HL-60 (cell line): ENCODE results near the gene MIB1.

Source experiments
- DNase-seq, 2 experiments: peaks; one replicate each; pipeline ENCODE4 v3.0.0-alpha.2; 2010 to 2020; ENCODE audit warnings: low read depth in 1 of 2, low spot score in 1 of 2
- H3K27ac ChIP-seq: fragments of 250-450 bp; sonication (Bioruptor Pico); replicated peaks from 2 replicates; pipeline ENCODE4 v1.5.1; 2020; ENCODE audit warnings: mild to moderate bottlenecking, moderate library complexity
- H3K27me3 ChIP-seq: fragments of 250-450 bp; sonication (Bioruptor Pico); 2 replicates; pipeline ENCODE4 v1.5.1; 2021; ENCODE audit warnings: mild to moderate bottlenecking, moderate library complexity; ENCODE audit not compliant: insufficient read depth, poor library complexity, severe bottlenecking
- H3K4me3 ChIP-seq: replicated peaks from 2 replicates; pipeline ENCODE4 v1.5.1; 2011; ENCODE audit warnings: mild to moderate bottlenecking, control low read depth, low read length; ENCODE audit not compliant: insufficient read depth
- GABPA ChIP-seq: IDR thresholded peaks from 2 replicates; pipeline ENCODE4 v1.6.1; 2012; ENCODE audit warnings: low read depth
- POLR2AphosphoS5 ChIP-seq: IDR thresholded peaks from 2 replicates; pipeline ENCODE4 v1.6.1; 2012; ENCODE audit warnings: low read depth
- SPI1 ChIP-seq: IDR thresholded peaks from 2 replicates; pipeline ENCODE4 v1.6.1; 2012; ENCODE audit warnings: low read depth, mild to moderate bottlenecking, borderline replicate concordance
- TF ChIP-seq, protein P1 (sequence below): IDR thresholded peaks from 2 replicates; pipeline ENCODE4 v1.6.1; 2012; ENCODE audit warnings: low read depth; ENCODE audit not compliant: insufficient replicate concordance
- TF ChIP-seq, protein P2 (sequence below): IDR thresholded peaks from one replicate; pipeline ENCODE4 v1.5.1; 2011; ENCODE audit warnings: low read length, control low read depth, inconsistent platforms; ENCODE audit not compliant: insufficient read depth

The MIB1 gene

DNA sequence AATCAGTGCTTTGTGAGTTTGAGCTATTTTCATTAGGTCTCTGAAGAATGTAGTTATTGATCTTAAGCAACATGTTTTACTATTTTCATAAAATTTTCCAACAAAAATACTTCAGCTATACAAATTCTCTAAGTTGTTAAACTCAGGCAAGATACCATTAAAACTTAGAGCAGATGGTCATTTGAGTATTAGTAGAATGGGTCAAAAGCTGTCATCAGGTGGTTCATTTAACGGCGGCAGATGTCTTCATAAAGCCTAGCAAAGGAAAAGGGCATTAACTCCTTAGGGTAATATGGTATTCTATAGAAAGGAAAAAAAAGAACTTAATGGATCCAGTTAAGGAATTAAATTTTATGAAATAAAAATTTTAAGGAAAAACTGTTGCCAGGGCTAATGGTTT is 19.2 kb downstream of the MIB1 start:
- DNase-seq, result no peak
- H3K4me3 ChIP-seq, result no peak overlapping the region
- H3K27me3 ChIP-seq, result no peaks in the 10 kb centered on the region

GRCh38 chr18:21760321-21760720 is 19.7 kb downstream of the MIB1 start:
- no peaks in the 10 kb centered on the region for H3K27me3 ChIP-seq
- no peak overlapping the region for H3K27ac ChIP-seq
- DNase-seq, result no peak
- TF ChIP-seq, protein P1, sequence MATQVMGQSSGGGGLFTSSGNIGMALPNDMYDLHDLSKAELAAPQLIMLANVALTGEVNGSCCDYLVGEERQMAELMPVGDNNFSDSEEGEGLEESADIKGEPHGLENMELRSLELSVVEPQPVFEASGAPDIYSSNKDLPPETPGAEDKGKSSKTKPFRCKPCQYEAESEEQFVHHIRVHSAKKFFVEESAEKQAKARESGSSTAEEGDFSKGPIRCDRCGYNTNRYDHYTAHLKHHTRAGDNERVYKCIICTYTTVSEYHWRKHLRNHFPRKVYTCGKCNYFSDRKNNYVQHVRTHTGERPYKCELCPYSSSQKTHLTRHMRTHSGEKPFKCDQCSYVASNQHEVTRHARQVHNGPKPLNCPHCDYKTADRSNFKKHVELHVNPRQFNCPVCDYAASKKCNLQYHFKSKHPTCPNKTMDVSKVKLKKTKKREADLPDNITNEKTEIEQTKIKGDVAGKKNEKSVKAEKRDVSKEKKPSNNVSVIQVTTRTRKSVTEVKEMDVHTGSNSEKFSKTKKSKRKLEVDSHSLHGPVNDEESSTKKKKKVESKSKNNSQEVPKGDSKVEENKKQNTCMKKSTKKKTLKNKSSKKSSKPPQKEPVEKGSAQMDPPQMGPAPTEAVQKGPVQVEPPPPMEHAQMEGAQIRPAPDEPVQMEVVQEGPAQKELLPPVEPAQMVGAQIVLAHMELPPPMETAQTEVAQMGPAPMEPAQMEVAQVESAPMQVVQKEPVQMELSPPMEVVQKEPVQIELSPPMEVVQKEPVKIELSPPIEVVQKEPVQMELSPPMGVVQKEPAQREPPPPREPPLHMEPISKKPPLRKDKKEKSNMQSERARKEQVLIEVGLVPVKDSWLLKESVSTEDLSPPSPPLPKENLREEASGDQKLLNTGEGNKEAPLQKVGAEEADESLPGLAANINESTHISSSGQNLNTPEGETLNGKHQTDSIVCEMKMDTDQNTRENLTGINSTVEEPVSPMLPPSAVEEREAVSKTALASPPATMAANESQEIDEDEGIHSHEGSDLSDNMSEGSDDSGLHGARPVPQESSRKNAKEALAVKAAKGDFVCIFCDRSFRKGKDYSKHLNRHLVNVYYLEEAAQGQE, result no peak
- no peak for TF ChIP-seq SPI1
- no peak for TF ChIP-seq GABPA
- no peak for TF ChIP-seq POLR2AphosphoS5
- TF ChIP-seq, protein P2, sequence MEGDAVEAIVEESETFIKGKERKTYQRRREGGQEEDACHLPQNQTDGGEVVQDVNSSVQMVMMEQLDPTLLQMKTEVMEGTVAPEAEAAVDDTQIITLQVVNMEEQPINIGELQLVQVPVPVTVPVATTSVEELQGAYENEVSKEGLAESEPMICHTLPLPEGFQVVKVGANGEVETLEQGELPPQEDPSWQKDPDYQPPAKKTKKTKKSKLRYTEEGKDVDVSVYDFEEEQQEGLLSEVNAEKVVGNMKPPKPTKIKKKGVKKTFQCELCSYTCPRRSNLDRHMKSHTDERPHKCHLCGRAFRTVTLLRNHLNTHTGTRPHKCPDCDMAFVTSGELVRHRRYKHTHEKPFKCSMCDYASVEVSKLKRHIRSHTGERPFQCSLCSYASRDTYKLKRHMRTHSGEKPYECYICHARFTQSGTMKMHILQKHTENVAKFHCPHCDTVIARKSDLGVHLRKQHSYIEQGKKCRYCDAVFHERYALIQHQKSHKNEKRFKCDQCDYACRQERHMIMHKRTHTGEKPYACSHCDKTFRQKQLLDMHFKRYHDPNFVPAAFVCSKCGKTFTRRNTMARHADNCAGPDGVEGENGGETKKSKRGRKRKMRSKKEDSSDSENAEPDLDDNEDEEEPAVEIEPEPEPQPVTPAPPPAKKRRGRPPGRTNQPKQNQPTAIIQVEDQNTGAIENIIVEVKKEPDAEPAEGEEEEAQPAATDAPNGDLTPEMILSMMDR, result no peak
- no peak overlapping the region for H3K4me3 ChIP-seq

More for the DNA sequence above, 19.2 kb downstream of the MIB1 start:
- TF ChIP-seq, protein P1, result no peak
- TF ChIP-seq, protein P2, result no peak
- no peak for TF ChIP-seq GABPA
- no peak for TF ChIP-seq POLR2AphosphoS5
- no peak for TF ChIP-seq SPI1
- H3K27ac ChIP-seq, result no peak overlapping the region

DNA sequence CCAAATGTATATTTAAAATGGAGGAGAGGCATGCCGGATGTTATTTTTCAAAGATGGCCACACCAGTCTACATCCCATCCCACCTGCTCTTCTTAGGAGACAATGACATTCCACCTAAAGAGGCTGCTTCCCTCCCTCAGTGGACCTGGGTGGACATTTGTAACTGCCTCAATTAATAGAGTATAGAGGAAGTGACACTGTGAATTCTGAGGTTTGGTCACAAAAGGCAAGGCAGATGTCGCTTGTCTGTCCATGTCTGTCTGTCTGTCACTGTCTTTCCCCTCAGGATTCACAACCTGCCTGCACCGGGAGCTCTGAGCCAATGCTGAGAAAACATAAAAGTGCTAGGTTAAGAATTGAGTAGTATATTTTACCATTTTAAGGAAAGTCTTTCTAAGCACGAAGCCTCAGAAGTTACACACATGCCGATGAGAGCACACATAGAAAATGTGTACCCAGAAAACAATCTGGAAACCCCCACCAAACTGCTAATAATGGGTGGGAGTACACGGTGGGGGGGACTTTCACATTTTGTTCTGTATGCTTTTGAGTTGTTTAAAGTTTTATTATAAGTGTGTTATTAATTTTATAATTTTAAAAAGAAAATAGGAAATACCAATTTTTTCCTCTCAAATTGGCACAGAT is 21.0 kb downstream of the MIB1 start:
- Histone ChIP-seq H3K27me3 (no peaks in the 10 kb centered on the region), H3K4me3 (no peak overlapping the region)
- no peak for DNase-seq

More for the DNA sequence above, 21.0 kb downstream of the MIB1 start:
- no peak overlapping the region for H3K27ac ChIP-seq
- TF ChIP-seq, protein P1, result no peak
- TF ChIP-seq SPI1, result peak; percentile 23; the same call in 1 of the 2 replicates
- TF ChIP-seq POLR2AphosphoS5, result no peak
